ENCODE measurements around the gene MLXIP.

The MLXIP gene

DNA sequence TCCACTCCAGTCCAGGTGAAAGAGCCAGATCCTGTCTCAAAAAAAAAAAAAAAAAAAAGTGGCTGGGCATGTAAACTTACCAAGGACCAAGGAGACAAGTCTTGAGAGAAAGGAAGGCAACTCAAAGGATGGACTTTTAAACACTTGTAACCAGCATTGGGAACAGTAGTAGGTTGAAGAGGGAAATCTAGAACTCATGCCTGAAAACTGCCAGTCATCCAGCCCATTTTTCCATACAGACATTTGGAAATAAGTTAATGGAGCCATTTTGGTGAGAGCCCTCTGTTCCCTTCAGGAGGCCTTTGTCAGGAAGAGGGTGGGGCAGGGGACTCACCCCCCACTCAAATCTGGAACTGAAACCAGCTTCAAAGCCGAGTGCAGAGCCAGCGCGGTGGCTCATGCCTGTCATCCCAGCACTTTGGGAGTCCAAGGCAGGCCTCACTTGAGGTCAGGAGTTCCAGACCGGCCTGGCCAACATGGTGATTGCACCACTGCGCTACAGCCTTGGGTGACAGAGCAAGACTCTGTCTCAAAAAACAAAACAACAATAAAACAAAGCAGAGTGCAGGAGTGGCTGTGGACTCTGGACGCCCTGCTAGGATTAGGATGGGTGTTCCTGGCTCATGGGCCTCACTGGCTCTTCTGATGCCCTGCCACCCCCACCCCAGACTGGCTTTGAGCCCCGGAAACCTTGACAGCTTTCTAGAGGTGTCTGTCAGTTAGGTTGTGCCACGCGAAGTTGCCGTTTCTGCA lies 1.6 kb upstream of the MLXIP start:
- intact Hi-C loops (cut with DNase I), result no loop called here
- peak in 1 of 10 donors; percentile 66 for DNase-seq

DNA sequence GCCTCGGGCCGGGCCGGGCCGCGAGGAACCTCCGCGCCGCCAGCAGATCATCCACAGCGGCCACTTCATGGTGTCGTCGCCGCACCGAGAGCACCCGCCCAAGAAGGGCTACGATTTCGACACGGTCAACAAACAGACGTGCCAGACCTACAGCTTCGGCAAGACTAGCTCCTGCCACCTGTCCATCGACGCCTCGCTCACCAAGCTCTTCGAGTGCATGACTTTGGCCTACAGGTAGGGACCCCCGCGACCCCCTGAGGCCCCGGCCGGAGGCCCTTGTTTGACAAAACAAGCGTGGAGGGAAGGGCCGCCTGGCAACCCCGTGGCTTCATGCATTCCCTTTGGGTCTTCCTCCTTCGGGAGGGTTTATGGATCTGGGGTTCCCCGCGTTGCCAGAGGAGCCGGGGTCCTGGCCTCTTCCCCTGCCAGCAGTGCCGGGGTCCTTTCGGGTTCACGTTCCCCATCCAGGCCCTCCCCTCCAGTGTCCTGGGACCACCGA lies 526 bp downstream of the MLXIP start:
- DNase-seq, result peak in 1 of 10 donors; percentile 89
- intact Hi-C loops (cut with DNase I), result loop anchor here (2.0 kb wide), 2 partner anchors 20 to 38 kb away; no protein-coding TSS in a partner anchor

DNA sequence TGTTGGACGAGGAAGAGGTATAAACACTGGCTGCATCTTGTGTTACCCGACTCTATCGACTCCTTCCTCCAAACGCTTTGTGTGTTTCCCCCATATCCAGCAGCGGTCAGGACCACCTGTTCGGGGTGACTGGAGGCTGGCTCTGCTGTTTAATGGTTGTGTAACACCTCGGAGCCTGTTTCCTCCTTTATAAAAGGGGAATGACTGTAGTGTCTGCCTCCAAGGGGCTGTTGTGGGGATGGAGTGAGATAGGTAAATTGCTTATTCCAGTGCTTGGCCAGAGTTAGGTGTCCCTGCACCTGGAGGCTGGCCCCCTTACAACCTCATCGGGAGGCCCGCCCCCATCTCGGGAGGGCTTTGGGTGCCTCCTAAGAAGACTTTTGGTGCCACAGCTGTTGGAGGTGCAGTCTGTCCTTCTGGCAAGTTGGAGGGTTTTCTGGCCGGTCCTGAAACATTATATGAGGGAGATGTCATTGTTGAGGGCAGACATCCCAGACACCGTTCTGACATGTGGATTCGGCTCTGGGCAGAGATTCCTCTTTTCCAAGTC lies 1.1 kb downstream of the MLXIP start:
- intact Hi-C loops (cut with DNase I), result loop anchor here (2.0 kb wide), 2 partner anchors 19 to 37 kb away; no protein-coding TSS in a partner anchor
- DNase-seq, result no peak

DNA sequence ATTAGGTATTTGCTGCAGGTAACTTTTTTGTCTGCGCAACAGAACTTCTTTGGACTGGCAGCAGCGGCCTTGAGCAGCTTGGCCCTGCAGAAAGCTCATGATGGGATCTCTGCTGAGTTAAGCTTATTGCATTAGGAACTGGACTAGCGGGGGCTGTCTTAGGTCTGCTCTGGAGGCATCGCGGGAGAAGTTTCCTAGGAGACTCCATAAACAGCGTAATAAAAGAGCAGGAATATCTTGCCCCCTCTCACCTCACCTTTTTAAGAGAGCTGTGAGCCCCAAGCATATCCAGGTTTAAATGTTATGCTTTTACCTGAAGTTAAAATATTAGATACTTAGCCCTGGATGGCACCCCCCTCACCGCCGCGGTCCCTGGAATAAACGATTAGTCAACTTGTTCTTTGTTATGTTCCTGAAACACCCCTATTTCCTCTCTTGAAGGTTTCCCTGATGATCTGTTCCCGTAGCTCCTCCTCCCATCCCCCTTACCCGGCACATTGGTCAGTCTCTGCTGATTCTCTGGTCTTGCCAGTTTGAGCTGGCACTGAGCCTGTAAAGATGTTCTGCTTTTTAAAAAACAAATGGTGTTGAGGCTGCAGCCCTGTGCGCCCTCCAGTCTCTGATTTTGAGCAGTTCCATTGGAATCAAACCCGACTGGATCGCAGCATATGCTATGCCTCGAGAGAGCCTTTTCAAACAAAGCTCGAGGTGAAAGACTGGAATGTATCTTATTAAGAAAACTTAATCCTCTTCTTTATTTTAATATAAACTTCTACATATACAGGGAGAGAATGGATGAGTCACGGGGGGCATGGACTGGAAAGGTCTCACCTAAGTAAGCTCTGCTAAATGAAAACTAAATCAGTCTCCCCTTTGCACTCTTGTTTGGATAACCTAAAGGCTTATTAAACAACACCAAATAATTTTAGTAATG lies 1.9 kb downstream of the MLXIP start:
- intact Hi-C loops (cut with DNase I), result no loop called here

DNA sequence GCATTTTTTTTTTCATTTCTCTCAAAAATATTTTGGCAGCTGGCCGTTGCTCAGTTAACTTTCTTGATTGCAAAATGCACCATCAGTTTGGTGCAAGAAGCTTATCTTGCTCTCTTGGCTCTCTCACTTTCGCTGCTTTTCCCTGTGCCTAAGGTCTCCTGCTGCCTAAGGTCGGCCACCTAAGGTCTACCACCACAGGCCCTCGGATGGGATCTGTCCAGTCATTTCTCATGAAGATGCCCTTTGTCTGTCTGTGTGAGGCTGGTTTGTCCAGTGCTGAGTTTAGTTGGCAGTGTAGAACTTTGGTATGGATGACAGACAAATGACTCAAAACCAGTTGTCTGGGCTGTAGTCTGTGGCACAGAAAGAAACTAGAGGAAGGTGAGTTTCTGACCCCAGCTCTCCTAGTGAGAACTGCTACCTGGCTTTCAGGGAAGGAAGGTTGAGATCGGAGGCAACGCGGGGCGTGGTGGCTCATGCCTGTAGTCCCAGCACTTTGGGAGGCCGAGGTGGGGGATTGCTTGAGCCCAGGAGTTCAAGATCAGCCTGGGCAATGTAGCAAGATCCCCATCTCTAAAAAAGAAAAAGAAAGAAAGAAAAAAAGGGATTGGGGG lies 2.6 kb downstream of the MLXIP start:
- peak in 1 of 10 donors; percentile 62 for DNase-seq
- intact Hi-C loops (cut with DNase I), result no loop called here

More for the DNA sequence above, 1.9 kb downstream of the MLXIP start:
- DNase-seq, result peak in 3 of 10 donors; percentile 40 to 86 (median 41)

DNA sequence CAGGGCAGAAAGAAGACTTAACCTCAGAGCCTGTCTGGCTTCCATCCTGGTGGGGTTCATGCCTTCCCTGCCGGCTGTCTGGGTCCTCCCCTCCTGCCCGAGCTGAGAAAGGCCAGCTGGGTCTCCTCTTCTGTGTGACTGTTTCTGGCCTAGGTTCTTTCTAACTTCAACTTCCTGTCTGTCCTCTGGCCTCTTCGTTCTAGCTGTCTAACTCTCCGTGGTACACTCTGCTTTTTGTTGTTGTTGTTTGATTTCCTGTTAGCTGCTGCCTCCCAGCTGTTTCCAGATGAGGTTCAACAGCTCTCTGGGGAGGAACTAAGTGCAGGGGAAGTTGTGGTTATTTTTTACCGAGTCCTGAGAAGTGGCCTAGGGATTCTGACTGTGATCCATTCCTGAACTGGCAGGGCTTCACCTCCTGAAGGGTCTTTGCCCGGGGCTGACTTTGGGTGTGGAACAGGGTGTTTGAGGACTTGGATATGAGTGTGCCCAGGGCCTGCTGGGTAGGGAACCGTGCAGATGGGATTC lies 3.2 kb downstream of the MLXIP start:
- intact Hi-C loops (cut with DNase I), result no loop called here
- DNase-seq, result peak in 1 of 10 donors; percentile 75

DNA sequence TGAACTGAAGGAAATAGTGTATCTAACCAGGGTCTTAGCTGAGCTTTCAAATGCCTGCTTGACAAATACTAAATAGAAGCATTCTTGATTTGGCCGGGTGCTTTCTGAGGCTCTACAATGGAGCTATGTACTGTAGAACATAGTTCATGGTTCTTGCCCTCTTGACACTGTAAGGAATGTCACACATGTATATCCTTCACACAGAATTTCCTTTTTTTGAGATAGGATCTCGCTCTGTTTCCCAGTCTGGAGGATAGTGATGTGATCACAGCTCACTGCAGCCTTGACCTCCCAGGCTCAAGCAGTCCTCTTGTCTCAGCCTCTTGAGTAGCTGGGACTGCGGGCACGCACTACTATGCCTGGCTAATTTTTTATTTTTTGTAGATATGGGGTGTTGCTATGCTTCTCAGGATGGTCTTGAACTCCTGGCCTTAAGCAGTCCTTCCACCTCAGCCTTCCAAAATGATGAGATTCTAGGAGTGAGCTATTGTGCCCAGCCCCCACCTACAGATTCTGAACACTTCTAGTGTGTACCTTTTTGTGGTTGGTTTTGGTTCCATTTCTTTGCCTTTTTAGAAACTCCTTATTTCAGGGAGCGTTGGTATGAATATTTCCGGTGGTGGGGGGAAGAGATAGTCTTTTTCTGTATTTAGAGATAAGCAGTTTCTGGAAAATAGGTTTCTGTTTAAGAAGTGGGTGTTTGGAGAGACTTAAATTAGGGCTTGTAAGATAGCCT lies 4.2 kb downstream of the MLXIP start:
- intact Hi-C loops (cut with DNase I), result no loop called here
- DNase-seq, result no peak

DNA sequence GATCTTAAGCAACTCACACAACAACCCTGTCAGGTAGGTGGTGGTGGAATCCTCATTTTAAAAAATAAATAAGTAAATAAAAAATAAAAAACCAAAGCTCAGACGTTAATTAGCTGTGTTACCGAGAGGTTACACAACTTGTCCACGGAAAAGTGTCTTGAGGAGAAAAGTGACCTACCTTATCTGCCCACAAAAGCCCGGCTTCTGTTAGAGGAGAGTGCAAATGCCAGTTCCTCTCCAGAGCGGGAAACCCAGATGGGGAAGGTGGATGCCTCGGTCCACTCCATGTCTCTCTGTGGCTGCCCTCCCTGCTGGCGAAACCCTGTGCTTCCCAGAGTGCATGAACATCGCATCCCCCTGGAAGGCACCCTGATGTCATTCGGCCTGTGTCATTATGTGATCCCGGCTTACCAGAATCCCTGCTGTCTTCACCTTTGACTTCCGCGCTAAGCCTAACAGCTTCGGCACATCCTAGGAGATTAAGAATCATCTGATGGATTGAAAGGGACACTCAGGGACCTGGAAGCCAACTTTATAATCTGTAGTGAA lies 6.4 kb downstream of the MLXIP start:
- DNase-seq, result peak in 1 of 10 donors; percentile 45
- intact Hi-C loops (cut with DNase I), result no loop called here

DNA sequence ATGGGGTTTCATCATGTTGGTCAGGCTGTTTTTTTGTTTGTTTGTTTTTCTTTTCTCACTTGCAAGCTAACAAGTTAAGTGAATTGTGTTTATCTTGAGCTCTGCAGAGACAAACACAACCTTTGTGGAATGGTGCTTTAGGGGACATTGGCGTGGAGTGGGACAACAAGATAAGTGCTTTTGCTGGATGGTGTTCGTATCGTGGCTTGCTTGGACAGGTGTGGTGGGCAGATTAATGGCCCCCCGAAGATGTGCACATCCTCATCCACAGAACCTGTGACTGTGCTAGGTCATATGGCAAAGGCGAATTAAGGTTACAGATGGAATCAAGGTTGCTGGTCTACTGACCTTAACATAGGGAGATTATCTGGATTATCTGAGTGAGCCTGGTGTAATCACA lies 7.0 kb downstream of the MLXIP start:
- intact Hi-C loops (cut with DNase I), result no loop called here

DNA sequence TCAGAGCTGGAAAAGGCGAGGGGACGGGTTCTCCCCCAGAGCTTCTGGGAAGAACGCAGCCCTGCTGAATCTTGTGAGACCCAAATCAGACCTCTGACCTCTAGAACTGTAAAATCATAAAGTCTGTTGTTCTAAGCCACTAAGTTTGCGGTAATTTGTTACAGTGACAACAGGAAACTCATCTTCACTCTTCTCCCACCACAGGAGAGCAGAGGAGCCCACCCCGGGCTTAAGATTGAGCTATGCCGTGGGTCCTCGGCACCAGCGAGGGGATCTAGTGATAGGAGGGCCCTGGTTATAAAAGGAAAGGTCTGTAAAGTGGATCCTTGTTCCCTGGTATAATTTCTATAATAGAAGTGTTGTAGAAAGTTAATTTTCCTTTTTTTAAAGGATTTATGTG lies 7.6 kb downstream of the MLXIP start:
- DNase-seq, result no peak
- intact Hi-C loops (cut with DNase I), result no loop called here

More for the DNA sequence above, 7.0 kb downstream of the MLXIP start:
- DNase-seq, result no peak

DNA sequence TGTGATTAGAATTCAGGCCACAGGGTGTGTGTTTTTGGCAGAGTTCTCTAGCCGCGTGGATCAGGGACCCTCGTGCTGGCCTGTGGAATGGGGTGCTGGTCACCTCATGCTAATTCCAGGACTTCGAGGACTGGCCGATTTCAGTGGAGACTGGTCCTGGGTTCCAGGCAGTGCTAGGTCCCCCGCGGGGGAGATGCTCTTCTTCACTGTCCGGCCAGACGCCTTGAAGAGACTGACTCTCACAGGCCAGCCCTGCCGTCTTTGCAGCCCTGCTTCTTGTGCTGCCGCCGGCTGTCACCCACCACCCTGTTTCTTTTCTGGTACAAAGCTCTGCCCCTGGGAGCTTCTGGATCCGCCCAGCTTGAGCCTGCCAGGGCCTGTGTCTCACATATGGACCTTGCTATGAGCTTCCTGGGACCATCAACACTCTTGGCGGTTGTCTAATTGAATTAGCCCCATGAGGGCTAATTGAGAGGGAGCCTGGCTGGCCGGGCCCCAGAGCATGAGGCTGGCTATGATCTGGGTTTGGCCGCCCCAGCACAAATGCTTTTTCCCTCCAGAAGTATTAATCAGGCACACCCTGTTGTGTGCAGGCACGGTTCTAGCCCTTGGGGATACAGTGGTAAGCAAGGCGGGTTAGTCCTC lies 8.2 kb downstream of the MLXIP start:
- peak in 1 of 10 donors; percentile 68 for DNase-seq
- intact Hi-C loops (cut with DNase I), result no loop called here

DNA sequence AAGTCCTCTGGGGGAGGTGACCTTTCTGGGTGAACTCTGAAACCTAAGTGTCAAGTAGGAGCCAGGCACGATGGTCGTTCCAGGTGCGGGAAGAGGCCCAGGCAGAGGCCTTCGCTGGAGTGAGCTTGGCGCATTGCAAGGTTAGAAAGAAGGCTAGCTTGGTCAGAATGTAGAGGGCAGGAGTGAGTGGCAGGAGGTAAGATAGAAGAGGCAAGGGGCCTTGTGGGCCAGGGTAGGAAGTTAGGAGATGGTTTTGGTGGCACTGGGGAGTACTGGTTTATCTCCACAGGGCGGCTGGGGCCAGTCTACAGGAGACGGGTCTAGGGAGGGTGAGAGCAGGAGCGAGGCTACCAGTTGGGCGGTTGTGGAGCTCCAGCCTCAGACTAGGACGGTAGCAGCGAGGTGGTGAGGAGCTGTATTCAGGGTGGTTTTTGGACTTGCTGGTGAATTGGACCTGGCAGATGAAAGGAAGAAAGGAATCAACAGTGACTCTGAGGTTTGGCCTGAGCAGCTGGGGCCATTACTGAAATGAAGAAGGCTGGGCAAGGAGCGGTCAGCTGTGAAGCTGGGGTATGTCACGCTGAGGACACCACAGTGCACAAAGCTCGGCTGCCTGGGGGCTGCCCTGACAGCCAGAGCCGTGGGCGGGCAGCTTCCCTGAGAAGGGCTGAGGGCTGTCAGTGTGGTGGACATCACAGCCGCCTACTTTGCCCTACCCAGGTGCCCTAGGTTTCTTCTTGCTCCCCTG lies 9.0 kb downstream of the MLXIP start:
- peak in 1 of 10 donors; percentile 72 for DNase-seq
- intact Hi-C loops (cut with DNase I), result no loop called here

DNA sequence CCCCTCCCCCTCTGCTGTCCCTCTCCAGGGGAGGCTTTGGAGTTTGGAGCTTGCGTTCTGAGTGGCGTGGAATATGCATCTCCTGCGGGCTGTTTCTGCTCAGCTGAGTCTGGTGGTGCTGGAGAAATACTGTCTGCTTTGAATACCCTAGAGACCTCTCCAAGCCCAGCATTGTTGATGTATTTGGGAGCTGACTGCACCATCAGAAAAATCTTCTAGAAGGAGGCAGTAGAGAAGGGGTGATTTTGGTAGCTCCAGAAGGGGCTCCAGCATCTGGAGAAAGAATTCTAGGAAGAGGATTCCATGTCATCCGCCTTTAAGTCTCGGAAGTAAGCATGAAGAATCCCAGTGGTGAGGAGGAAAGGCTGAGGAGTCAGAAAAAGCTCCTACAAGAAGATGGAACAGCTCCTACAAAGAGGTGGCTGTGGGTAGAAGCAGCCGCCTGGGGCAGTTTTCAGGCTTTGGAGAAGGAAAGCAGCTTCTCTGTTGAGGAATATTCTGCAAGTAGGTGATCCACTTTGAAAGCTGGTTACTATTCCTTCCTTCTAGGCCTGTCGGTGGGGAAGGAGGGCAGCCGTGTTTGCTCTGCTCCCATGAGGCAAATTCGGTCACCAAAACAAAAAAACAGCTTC lies 9.7 kb downstream of the MLXIP start:
- intact Hi-C loops (cut with DNase I), result no loop called here
- peak in 1 of 10 donors; percentile 34 for DNase-seq

DNA sequence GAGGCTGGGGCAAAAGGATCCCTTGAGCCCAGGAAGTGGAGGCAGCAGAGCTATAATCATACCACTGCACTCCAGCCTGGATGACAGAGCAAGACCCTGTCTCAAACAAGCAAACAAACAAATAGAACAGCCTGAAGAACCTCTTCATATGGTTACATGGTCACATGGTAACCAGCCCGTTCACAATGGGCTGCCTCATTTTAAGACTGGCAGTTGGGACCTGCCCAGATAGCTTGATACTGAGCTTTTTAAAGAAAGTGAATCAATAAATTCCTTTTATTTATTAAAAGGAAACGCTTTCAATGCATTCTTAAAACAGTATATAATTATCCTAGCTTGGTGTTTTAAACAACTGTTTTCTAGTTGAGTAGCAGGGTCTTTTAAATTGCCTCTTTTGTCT lies 10.5 kb downstream of the MLXIP start:
- intact Hi-C loops (cut with DNase I), result no loop called here
- peak in 1 of 10 donors; percentile 49 for DNase-seq

DNA sequence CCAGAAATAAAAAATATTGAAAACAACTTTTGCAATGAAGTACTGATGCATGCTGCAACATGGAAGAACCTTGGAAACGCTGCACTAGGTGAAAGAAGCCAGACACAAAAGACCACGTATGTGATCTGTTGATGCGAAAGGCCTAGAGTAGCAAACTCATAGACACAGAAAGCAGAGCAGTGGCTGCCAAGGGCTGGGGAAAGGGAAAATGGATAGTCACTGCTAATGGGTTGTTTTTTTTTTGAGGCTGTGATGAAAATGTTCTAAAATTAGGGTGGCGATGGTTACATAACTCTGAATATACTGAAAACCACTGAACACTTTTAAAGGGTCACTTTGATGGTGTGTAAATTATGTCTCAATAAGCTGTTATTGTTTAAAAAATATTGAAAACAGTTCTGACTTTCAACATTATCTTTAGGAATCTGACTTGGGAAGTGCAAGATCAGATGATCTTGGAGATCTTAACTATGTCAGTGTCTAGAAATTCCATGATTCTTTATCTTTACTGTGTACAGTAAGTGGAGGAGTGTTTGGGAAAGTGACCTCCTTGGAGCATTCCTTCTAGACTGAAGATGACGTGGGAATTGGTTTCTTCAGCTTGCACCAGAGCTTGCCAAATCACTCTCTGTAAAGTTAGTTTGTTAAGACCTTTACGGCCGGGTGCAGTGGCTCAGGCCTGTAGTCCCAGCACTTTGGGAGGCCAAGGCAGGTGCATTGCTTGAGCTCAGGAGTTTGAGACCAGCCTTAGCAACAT lies 12.4 kb downstream of the MLXIP start:
- peak in 1 of 10 donors; percentile 34 for DNase-seq
- intact Hi-C loops (cut with DNase I), result no loop called here

DNA sequence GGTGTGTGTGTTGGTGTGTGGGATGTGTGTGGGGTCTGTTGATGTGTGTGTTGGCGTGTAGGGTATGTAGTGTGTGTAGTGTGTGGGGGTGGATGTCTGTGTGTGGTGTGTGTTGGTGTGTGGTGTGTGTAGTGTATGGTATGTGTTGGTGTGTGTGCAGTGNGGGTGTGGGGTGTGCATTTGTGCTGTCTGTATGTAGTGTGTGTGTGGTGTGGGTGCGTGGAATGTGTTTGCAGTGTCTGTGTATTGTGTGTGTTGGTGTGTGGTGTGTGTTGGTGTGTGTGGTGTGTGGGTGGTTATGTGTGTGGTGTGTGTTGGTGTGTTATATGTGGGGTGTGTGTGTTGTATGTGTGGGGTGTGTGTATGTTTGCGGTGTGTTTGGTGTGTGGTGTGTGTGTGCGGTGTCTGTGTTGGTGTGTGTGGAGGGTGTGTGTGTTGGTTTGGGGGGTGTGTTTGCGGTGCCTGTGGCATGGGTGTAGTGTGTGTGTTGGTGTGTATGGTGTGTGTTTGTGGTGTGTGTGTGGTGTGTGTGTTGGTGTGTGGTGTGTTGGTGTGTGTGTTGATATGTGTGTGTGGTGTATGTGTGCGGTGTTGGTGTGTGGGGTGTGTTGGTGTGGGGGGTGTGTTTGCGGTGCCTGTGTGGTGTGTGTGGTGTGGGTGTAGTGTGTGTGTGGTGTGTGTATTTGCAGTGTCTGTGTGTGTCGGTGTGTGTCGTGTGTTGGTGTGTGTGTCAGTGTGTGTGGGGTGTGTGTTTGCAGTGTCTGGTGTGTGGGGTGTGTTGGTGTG lies 14.7 kb downstream of the MLXIP start:
- intact Hi-C loops (cut with DNase I), result no loop called here
- no peak for DNase-seq

Data from posterior cingulate gyrus (tissue), 11 donors.